ENCODE results near the gene CTDNEP1.

The CTDNEP1 gene

DNA sequence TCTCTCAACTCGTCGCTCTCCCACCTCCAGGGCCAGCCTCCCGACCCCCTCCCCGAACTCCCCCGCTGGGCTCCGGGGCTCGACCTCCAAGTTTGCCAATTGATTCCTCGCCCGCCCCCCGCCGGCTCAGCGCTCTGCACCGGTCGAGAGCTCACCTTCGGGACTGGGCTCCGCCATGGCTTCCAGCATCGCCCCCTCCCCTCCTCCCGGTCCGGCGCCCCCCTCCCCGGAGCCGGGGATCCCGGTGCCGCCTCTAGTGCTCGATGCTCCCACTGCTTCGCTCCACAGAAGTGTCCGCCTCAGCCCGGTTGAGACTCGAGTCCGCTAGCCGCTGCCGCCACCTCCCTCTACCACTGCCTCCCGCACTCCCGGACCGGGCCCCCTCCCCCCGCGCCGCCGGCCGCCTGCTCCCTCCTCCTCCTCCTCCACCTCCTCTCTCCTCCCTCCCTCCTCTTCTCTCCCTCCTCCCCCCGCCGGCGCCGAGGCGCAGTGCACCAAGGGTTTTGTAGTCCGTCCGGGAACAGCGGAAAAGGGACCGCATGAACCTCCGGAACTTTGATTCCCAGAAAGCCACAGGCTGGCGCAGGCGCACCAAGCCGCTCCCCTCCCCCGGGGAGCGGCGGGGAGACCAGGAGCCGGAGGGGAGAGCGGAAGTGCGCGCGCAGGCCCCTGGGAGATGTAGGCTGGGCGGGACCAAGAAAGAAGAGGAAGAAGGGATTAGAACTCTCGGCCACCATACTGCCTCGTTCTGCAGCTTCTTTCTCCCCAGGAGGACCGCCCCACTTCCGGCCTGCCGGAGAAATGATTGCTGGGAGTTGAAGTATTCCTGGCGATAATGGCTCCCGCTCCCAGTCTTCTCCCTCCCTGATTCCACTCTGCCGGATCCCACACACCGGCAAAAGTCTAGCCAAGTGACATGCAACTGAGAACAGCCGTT is 12.2 kb downstream of the CTDNEP1 start, which contains the start of gene PHF23:
Gene PHF23 (minus strand): TSS at position 367 of the 937 bp plus-strand sequence. CDS start 178 bp downstream, at position 189.
- peak within 1 kb of the TSS; percentile 93 for H3K27ac ChIP-seq (ENCODE audit: low read depth, low read length)
- H4K20me1 ChIP-seq (ENCODE audit: low read depth, low read length): peaks cover 6% of the 10 kb centered on the region; the same call in 1 of the 2 replicates
- H3K9ac ChIP-seq (ENCODE audit: low read length): peak within 1 kb of the TSS; percentile 100
- peaks cover 32% of the 10 kb centered on the region for H3K79me2 ChIP-seq (ENCODE audit: insufficient read depth, low read length)
- H3F3A ChIP-seq (ENCODE audit: insufficient read depth): peaks cover 59% of the 10 kb centered on the region
- H3K4me2 ChIP-seq (ENCODE audit: low read depth, low read length, poor library complexity, severe bottlenecking): peak within 1 kb of the TSS; percentile 92
- peak within 1 kb of the TSS; percentile 98 for H3K4me3 ChIP-seq (ENCODE audit: insufficient read depth, low read length, poor library complexity, severe bottlenecking)
- TF ChIP-seq, protein P1, sequence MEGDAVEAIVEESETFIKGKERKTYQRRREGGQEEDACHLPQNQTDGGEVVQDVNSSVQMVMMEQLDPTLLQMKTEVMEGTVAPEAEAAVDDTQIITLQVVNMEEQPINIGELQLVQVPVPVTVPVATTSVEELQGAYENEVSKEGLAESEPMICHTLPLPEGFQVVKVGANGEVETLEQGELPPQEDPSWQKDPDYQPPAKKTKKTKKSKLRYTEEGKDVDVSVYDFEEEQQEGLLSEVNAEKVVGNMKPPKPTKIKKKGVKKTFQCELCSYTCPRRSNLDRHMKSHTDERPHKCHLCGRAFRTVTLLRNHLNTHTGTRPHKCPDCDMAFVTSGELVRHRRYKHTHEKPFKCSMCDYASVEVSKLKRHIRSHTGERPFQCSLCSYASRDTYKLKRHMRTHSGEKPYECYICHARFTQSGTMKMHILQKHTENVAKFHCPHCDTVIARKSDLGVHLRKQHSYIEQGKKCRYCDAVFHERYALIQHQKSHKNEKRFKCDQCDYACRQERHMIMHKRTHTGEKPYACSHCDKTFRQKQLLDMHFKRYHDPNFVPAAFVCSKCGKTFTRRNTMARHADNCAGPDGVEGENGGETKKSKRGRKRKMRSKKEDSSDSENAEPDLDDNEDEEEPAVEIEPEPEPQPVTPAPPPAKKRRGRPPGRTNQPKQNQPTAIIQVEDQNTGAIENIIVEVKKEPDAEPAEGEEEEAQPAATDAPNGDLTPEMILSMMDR (IDR thresholded peaks at IDR 0.05; ENCODE audit: insufficient read depth, low read length, poor library complexity, severe bottlenecking): no peak
- no peak for TF ChIP-seq EZH2phosphoT487 (conservative IDR thresholded peaks at IDR 0.05; ENCODE audit: low read length)
- no peak within 1 kb of the TSS for H2AFZ ChIP-seq (ENCODE audit: low read depth, low read length, severe bottlenecking)
- 0 out of 2 replicates have a peak, but pooled peaks cover 3% of the 10 kb centered on the region for H3K36me3 ChIP-seq (ENCODE audit: low read length)
- H3K9me2 ChIP-seq (replicated peaks; ENCODE audit: insufficient read depth, low read length): no peaks in the 10 kb centered on the region
- no peaks in the 10 kb centered on the region for H3K27me3 ChIP-seq (ENCODE audit: low read length)
- no peaks in the 10 kb centered on the region for H3K9me3 ChIP-seq (ENCODE audit: insufficient read depth, low read length)

DNA sequence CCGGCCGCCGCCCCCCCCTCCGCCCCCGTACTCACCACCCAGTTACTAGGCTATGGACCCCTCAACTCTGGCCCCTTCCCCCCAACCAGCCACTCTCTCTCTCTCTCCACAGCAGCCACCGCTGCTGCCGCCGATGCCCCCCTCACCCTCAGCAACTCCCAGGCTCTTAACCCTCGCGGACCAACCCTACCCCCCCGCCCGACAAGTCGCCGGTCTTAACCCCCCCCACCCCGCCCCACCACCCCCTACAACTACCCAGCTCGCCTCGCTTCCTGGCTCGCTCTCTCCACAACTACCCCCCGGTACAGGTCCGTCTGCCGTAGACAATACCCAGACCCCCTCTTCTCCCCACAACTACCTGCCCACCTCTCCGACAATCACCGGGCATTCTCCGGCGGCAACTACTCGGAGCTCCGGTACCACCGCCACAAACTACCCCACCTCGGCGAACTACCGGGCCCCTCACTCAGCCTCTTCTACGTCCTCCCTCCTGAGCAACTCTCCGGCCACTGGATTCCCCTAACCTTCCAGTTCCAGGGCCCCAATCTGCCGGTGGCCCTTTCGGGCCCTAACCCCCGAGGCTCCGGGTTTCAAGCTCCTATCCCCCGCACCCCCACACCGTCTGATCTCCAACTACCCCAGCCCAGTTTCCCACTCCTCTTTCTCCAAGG is 13.0 kb downstream of the CTDNEP1 start:
- H3K9me3 ChIP-seq (ENCODE audit: insufficient read depth, low read length): no peaks in the 10 kb centered on the region
- H3K27me3 ChIP-seq (ENCODE audit: low read length): no peaks in the 10 kb centered on the region
- TF ChIP-seq, protein P1 (IDR thresholded peaks at IDR 0.05; ENCODE audit: insufficient read depth, low read length, poor library complexity, severe bottlenecking): no peak
- TF ChIP-seq EZH2phosphoT487 (conservative IDR thresholded peaks at IDR 0.05; ENCODE audit: low read length): no peak
- H3K79me2 ChIP-seq (ENCODE audit: insufficient read depth, low read length): peaks cover 36% of the 10 kb centered on the region
- peak overlapping the region; percentile 93 for H3K27ac ChIP-seq (ENCODE audit: low read depth, low read length)
- peak overlapping the region; percentile 98 for H3K4me3 ChIP-seq (ENCODE audit: insufficient read depth, low read length, poor library complexity, severe bottlenecking)
- peak overlapping the region; percentile 100 for H3K9ac ChIP-seq (ENCODE audit: low read length)
- peak overlapping the region; percentile 67 for H3K4me2 ChIP-seq (ENCODE audit: low read depth, low read length, poor library complexity, severe bottlenecking)
- 0 out of 2 replicates have a peak, but pooled peaks cover 3% of the 10 kb centered on the region for H3K36me3 ChIP-seq (ENCODE audit: low read length)
- peaks cover 6% of the 10 kb centered on the region; the same call in 1 of the 2 replicates for H4K20me1 ChIP-seq (ENCODE audit: low read depth, low read length)
- no peak overlapping the region for H2AFZ ChIP-seq (ENCODE audit: low read depth, low read length, severe bottlenecking)
- H3K9me2 ChIP-seq (replicated peaks; ENCODE audit: insufficient read depth, low read length): no peaks in the 10 kb centered on the region
- H3F3A ChIP-seq (ENCODE audit: insufficient read depth): peaks cover 53% of the 10 kb centered on the region

DNA sequence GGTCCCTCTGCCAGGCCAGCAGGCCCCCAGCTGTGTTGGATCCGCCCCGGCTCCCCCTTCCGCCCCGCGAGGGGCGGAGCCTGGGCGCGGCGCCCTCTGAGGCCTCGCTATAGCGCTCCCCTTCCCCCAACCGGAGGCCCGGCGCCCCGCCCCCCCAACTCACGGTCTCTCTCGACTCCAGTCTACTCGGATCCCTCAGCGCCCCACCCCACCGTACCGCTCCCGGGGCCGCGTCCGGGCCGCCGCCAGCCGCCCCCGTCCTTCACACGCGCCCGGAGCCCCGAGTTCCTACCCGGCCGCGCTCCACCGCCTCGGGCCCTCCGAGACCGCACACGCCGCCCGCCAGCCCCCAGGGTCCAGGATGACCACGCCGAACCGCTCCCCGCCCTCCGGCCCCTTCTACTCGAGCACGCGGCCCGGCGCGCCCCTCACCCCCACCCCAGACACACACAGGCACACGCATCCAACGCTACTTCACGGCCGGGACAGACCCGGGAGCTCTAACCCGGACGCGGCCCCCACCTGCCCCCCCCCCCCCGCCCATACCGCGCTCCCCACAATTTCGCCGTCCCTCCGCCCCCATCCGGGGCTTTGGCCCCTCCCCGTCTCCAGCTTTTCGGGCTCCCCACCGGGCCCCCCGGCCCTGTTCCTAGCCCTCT is 13.6 kb downstream of the CTDNEP1 start:
- peaks cover 42% of the 10 kb centered on the region for H3K79me2 ChIP-seq (ENCODE audit: insufficient read depth, low read length)

More for the DNA sequence above, 13.6 kb downstream of the CTDNEP1 start:
- Histone ChIP-seq H3K36me3 (ENCODE audit: low read length) (0 out of 2 replicates have a peak, but pooled peaks cover 3% of the 10 kb centered on the region), H3K27ac (ENCODE audit: low read depth, low read length) (peak overlapping the region; percentile 93), H3F3A (ENCODE audit: insufficient read depth) (peaks cover 49% of the 10 kb centered on the region), H3K9ac (ENCODE audit: low read length) (peak overlapping the region; percentile 100), H4K20me1 (ENCODE audit: low read depth, low read length) (peaks cover 6% of the 10 kb centered on the region; the same call in 1 of the 2 replicates), H3K4me3 (ENCODE audit: insufficient read depth, low read length, poor library complexity, severe bottlenecking) (peak overlapping the region; percentile 98), H3K9me3 (ENCODE audit: insufficient read depth, low read length) (no peaks in the 10 kb centered on the region), H3K4me2 (ENCODE audit: low read depth, low read length, poor library complexity, severe bottlenecking) (peak overlapping the region; percentile 67), H3K9me2 (replicated peaks; ENCODE audit: insufficient read depth, low read length) (no peaks in the 10 kb centered on the region), H3K27me3 (ENCODE audit: low read length) (no peaks in the 10 kb centered on the region), H2AFZ (ENCODE audit: low read depth, low read length, severe bottlenecking) (no peak overlapping the region)
- TF ChIP-seq, protein P1 (IDR thresholded peaks at IDR 0.05; ENCODE audit: insufficient read depth, low read length, poor library complexity, severe bottlenecking): no peak
- no peak for TF ChIP-seq EZH2phosphoT487 (conservative IDR thresholded peaks at IDR 0.05; ENCODE audit: low read length)
